IMR-90 (cell line): ENCODE data around the gene PLEKHA4. TPM values are rescaled to one million over a fixed set of nuclear protein-coding genes. Genes with fewer than 3 reads are reported as not detected.
A peak's percentile ranks its signal among the peaks of the same experiment; 100 is the strongest.

Experiments
- ATAC-seq: fragments of 200-7000 bp; cut with Tn5 transposase; 2 replicates; pipeline ENCODE4 v1.9.1; 2020; ENCODE audit warnings: low read depth, mild to moderate bottlenecking, moderate library complexity
- BruUV-seq: library from RNA; stranded (reverse); fragments of 400-500 nt; replicated peaks from 2 replicates; lab custom pipeline; 2021; lab: Mats Ljungman, UMichigan
- CTCF ChIA-PET: fragments of 300-600 bp; formaldehyde crosslinking; extraction: SDS; loops from one replicate; lab custom pipeline; 2021; ENCODE audit warnings: antibody characterized with exemption; lab: Yijun Ruan, JAX
- POLR2A ChIA-PET: fragments of 300-600 bp; sonication (Branson Sonifier 250); formaldehyde crosslinking; loops from one replicate; lab custom pipeline; 2022; ENCODE audit warnings: antibody characterized with exemption; ENCODE audit not compliant: unreplicated experiment; lab: Charles Lee
- DNase-seq: peaks from one replicate; pipeline ENCODE4 v3.0.0; 2013
- H2AFZ ChIP-seq: replicated peaks from 2 replicates; pipeline ENCODE3; 2013; ENCODE audit warnings: low read length, mild to moderate bottlenecking; ENCODE audit not compliant: poor library complexity
- H2AK5ac ChIP-seq: 2 replicates; pipeline ENCODE4 v1.6.1; 2013; ENCODE audit warnings: low read depth, low read length, inconsistent platforms
- H2AK9ac ChIP-seq: replicated peaks from 2 replicates; pipeline ENCODE3; 2013; ENCODE audit warnings: mild to moderate bottlenecking, low read depth, low read length, moderate library complexity; ENCODE audit not compliant: poor library complexity
- H2BK120ac ChIP-seq: 2 replicates; pipeline ENCODE4 v1.6.1; 2013; ENCODE audit warnings: low read depth, low read length, inconsistent platforms
- H2BK15ac ChIP-seq: 3 replicates; pipeline ENCODE4 v1.6.1; 2013; ENCODE audit warnings: low read depth, low read length, inconsistent platforms
- H2BK20ac ChIP-seq: 2 replicates; pipeline ENCODE4 v1.6.1; 2013; ENCODE audit warnings: low read depth, mild to moderate bottlenecking, inconsistent platforms, low read length, moderate library complexity
- H2BK5ac ChIP-seq: 2 replicates; pipeline ENCODE4 v1.6.1; 2013; ENCODE audit warnings: mild to moderate bottlenecking, low read depth, low read length, inconsistent platforms; ENCODE audit not compliant: poor library complexity, severe bottlenecking
- H3K14ac ChIP-seq: replicated peaks from 2 replicates; pipeline ENCODE4 v1.6.1; 2013; ENCODE audit warnings: low read depth, low read length, inconsistent platforms
- H3K18ac ChIP-seq: 2 replicates; pipeline ENCODE4 v1.6.1; 2013; ENCODE audit warnings: low read depth, low read length, control low read depth
- H3K23ac ChIP-seq: 2 replicates; pipeline ENCODE4 v1.6.1; 2013; ENCODE audit warnings: low read depth, low read length, inconsistent platforms
- H3K27ac ChIP-seq: 2 replicates; pipeline ENCODE4 v1.5.1; 2013; ENCODE audit warnings: mild to moderate bottlenecking, control low read depth, low read length; ENCODE audit not compliant: insufficient read depth
- H3K27me3 ChIP-seq: 2 replicates; pipeline ENCODE4 v1.6.1; 2013; ENCODE audit warnings: low read length; ENCODE audit not compliant: control insufficient read depth, insufficient read depth
- H3K36me3 ChIP-seq: 2 replicates; pipeline ENCODE4 v1.6.1; 2013; ENCODE audit warnings: low read length, mixed read lengths; ENCODE audit not compliant: control insufficient read depth, insufficient read depth
- H3K4ac ChIP-seq: 2 replicates; pipeline ENCODE4 v1.6.1; 2013; ENCODE audit warnings: low read depth, low read length, inconsistent platforms
- H3K4me1 ChIP-seq: 2 replicates; pipeline ENCODE4 v1.6.1; 2013; ENCODE audit warnings: low read length, mixed read lengths; ENCODE audit not compliant: control insufficient read depth, insufficient read depth
- H3K4me2 ChIP-seq: 2 replicates; pipeline ENCODE4 v1.6.1; 2013; ENCODE audit warnings: low read depth, mild to moderate bottlenecking, control low read depth, low read length, moderate library complexity
- H3K4me3 ChIP-seq: 2 replicates; pipeline ENCODE4 v1.5.1; 2013; ENCODE audit warnings: low read depth, mild to moderate bottlenecking, control low read depth, low read length, moderate library complexity; ENCODE audit not compliant: insufficient read depth
- H3K56ac ChIP-seq: 2 replicates; pipeline ENCODE4 v1.6.1; 2013; ENCODE audit warnings: low read length, inconsistent platforms; ENCODE audit not compliant: insufficient read depth; ENCODE audit errors: extremely low read depth
- H3K79me1 ChIP-seq, 2 experiments: 2 replicates each; pipeline ENCODE4 v1.6.1; 2013; ENCODE audit warnings: low read length in 2 of 2, inconsistent platforms in 1 of 2, low read depth in 1 of 2
- H3K9ac ChIP-seq: 2 replicates; pipeline ENCODE4 v1.6.1; 2013; ENCODE audit warnings: low read depth, low read length, control low read depth
- H3K9me1 ChIP-seq: 2 replicates; pipeline ENCODE4 v1.6.1; 2013; ENCODE audit warnings: low read length, inconsistent platforms; ENCODE audit not compliant: insufficient read depth
- H3K9me3 ChIP-seq: 2 replicates; pipeline ENCODE4 v1.6.1; 2013; ENCODE audit warnings: low read length; ENCODE audit not compliant: control insufficient read depth, insufficient read depth
- H4K20me1 ChIP-seq: 2 replicates; pipeline ENCODE4 v1.6.1; 2013; ENCODE audit warnings: low read length, inconsistent platforms; ENCODE audit not compliant: insufficient read depth
- H4K5ac ChIP-seq: 2 replicates; pipeline ENCODE4 v1.6.1; 2013; ENCODE audit warnings: mild to moderate bottlenecking, low read depth, low read length, control low read depth
- H4K8ac ChIP-seq, 2 experiments: 2 replicates each; pipeline ENCODE4 v1.6.1; 2013; ENCODE audit warnings: low read depth in 2 of 2, low read length in 2 of 2, control low read depth in 1 of 2, inconsistent platforms in 1 of 2
- H4K91ac ChIP-seq: 2 replicates; pipeline ENCODE4 v1.6.1; 2013; ENCODE audit warnings: low read depth, low read length, inconsistent platforms; ENCODE audit not compliant: insufficient read depth
- BHLHE40 ChIP-seq: fragments of 150-350 bp; IDR thresholded peaks from 2 replicates; pipeline ENCODE4 v1.6.1; 2016; ENCODE audit warnings: mild to moderate bottlenecking, low read depth, low read length
- CEBPB ChIP-seq: IDR thresholded peaks from 2 replicates; pipeline ENCODE4 v1.6.1; 2012; ENCODE audit warnings: low read depth, low read length, improper control_type of control experiment
- CHD1 ChIP-seq: IDR thresholded peaks from 2 replicates; pipeline ENCODE4 v1.6.1; 2012; ENCODE audit warnings: low read depth, low read length, improper control_type of control experiment
- MAZ ChIP-seq: IDR thresholded peaks from 2 replicates; pipeline ENCODE4 v1.6.1; 2012; ENCODE audit warnings: low read depth, mild to moderate bottlenecking, low read length, improper control_type of control experiment, moderate library complexity, borderline replicate concordance
- MXI1 ChIP-seq: IDR thresholded peaks from 2 replicates; pipeline ENCODE4 v1.6.1; 2012; ENCODE audit warnings: low read depth, mild to moderate bottlenecking, low read length, moderate library complexity, borderline replicate concordance
- POLR2A ChIP-seq: IDR thresholded peaks from 2 replicates; pipeline ENCODE4 v1.6.1; 2012; ENCODE audit warnings: mild to moderate bottlenecking, low read depth, low read length
- RAD21 ChIP-seq: IDR thresholded peaks from 2 replicates; pipeline ENCODE4 v1.6.1; 2012; ENCODE audit warnings: low read length, improper control_type of control experiment
- RCOR1 ChIP-seq: IDR thresholded peaks from 2 replicates; pipeline ENCODE4 v1.6.1; 2012; ENCODE audit warnings: mild to moderate bottlenecking, low read length, improper control_type of control experiment; ENCODE audit not compliant: insufficient replicate concordance
- RFX5 ChIP-seq: IDR thresholded peaks from 2 replicates; pipeline ENCODE4 v1.8.0; 2012; ENCODE audit warnings: low read depth, mild to moderate bottlenecking, low read length, moderate library complexity
- SMC3 ChIP-seq: fragments of 150-350 bp; IDR thresholded peaks from 2 replicates; pipeline ENCODE4 v1.6.1; 2016; ENCODE audit warnings: low read depth, mild to moderate bottlenecking, antibody characterized with exemption, low read length, moderate library complexity
- WGBS, 2 experiments: methylation state at CpG; one replicate each; pipeline versions ENCODE4 v1.1.5 to v1.1.7; 2013; ENCODE audit warnings: missing lambda C conversion rate in 2 of 2; ENCODE audit not compliant: insufficient read length in 1 of 2; ENCODE audit errors: extremely low coverage in 2 of 2; 5-methylcytosine and 5-hydroxymethylcytosine counted together
- dilution Hi-C: fragments of 300-500 bp; cut with HindIII; formaldehyde crosslinking; loops from one replicate; pipeline ENCODE4 v1.14.3; 2018; ENCODE audit warnings: low sequenced_read_pairs; ENCODE audit not compliant: unreplicated experiment
- in situ Hi-C: fragments of 300-500 bp; cut with MboI; formaldehyde crosslinking; loops from 3 replicates; pipeline ENCODE4 v1.14.3; 2019; ENCODE audit warnings: low sequenced_read_pairs, inconsistent platforms, mixed read lengths
- intact Hi-C: fragments of 100-400 bp; cut with micrococcal nuclease; formaldehyde crosslinking; loops from 2 replicates; pipeline ENCODE4 v1.10.0; 2022
- polyA plus RNA-seq, 3 experiments: library from polyadenylated mRNA; depleted of rRNA; stranded (reverse); fragments of >200 nt; gene quantifications; 2 replicates each; pipeline ENCODE4 v1.2.3, GENCODE V29; 2012; ENCODE audit warnings: low replicate concordance in 1 of 3
- total RNA-seq: library from RNA; depleted of rRNA; stranded (reverse); fragments of >200 nt; gene quantifications from 2 replicates; pipeline ENCODE4 v1.2.3, GENCODE V29; 2012
- TF ChIP-seq, protein P1 (sequence below): conservative IDR thresholded peaks from 2 replicates; pipeline ENCODE4 v1.5.1; 2012; ENCODE audit warnings: mild to moderate bottlenecking, low read depth, low read length, improper control_type of control experiment
- TF ChIP-seq, protein P2 (sequence below): fragments of 150-350 bp; IDR thresholded peaks from 2 replicates; pipeline ENCODE4 v1.6.1; 2017; ENCODE audit warnings: mild to moderate bottlenecking, antibody characterized with exemption, low read length, low read depth
- TF ChIP-seq, protein P3 (sequence below): fragments of 150-350 bp; IDR thresholded peaks from 2 replicates; pipeline ENCODE4 v1.6.1; 2016; ENCODE audit warnings: low read depth, mild to moderate bottlenecking, low read length, moderate library complexity, borderline replicate concordance

Gene PLEKHA4
- total and polyA plus RNA-seq, 2 of the 4 experiments (the other 2 are of a cell fraction) = 4.5 to 14.4 TPM

DNA sequence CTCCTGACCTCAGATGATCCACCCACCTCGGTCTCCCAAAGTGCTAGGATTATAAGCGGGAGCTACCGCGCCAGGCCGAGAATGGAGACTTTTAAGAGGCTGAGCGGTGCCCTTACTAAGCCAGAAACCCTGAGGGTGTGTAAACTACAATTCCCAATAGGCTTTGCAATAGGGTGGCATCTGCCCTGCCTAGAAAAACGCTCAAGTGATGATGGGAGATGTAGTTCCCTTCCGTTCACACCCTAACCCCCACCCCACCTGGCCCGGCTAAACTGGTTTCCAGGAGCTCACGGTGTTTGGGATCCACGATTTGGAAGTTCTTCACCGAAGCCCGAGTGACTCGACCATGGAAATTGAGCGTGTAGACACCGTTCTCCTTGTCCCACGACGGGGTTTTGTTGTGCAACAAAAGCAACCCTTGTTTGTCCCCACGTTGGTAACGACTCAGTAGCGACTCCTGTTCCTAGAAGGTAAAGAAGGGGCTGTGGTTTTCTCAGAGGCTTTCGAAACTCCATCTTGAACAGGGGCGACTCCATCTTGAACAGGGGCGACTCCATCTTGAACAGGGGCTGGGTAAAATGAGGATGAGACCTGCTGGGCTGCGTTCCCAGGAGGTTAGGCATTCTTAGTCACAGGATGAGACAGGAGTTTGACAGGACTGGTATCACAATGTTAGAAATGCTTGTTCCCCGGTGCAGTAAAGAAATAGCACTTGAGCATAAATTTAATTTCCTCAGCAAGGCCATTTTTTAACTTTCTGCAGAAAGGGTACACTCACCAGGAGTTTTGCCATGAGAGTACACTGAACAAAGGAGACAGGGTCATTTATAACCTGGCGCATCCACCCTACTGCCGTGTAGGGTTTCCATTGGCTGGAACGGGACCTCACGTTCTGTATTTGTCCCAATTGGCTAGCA is 13.6 kb upstream of the PLEKHA4 start:
- Histone ChIP-seq H4K8ac (no peak overlapping the region), H2BK15ac (no peak overlapping the region), H4K91ac (no peak overlapping the region), H2BK5ac (no peak overlapping the region), H3K4me2 (no peak overlapping the region), H3K9me3 (peaks cover 4% of the 10 kb centered on the region; the same call in 1 of the 2 replicates), H2AFZ (peak overlapping the region; percentile 51), H3K9me1 (0 out of 2 replicates have a peak, but pooled peaks cover 6% of the 10 kb centered on the region), H3K79me1 (peaks cover 0 to 18% of the 10 kb centered on the region in 2 experiments; a peak in 2 of 4 replicates), H3K23ac (no peak overlapping the region), H3K27ac (no peak overlapping the region), H3K18ac (no peak overlapping the region), H3K9ac (no peak overlapping the region), H3K27me3 (no peaks in the 10 kb centered on the region), H3K4me1 (no peaks in the 10 kb centered on the region), H2BK20ac (no peak overlapping the region), H3K4me3 (no peak overlapping the region), H3K36me3 (peaks cover 8% of the 10 kb centered on the region; the same call in 1 of the 2 replicates), H4K5ac (no peak overlapping the region), H2BK120ac (no peak overlapping the region), H3K56ac (no peak overlapping the region), H2AK9ac (peak overlapping the region; percentile 90), H4K20me1 (peaks cover 22% of the 10 kb centered on the region), H3K4ac (no peak overlapping the region), H3K14ac (no peak overlapping the region), H2AK5ac (peak overlapping the region; percentile 52; the same call in 1 of the 2 replicates)
- CTCF ChIA-PET = no interaction called here
- POLR2A ChIA-PET = no interaction called here
- dilution Hi-C loops = no loop called here
- no peak for TF ChIP-seq RFX5
- TF ChIP-seq MAZ = no peak
- TF ChIP-seq, protein P1, sequence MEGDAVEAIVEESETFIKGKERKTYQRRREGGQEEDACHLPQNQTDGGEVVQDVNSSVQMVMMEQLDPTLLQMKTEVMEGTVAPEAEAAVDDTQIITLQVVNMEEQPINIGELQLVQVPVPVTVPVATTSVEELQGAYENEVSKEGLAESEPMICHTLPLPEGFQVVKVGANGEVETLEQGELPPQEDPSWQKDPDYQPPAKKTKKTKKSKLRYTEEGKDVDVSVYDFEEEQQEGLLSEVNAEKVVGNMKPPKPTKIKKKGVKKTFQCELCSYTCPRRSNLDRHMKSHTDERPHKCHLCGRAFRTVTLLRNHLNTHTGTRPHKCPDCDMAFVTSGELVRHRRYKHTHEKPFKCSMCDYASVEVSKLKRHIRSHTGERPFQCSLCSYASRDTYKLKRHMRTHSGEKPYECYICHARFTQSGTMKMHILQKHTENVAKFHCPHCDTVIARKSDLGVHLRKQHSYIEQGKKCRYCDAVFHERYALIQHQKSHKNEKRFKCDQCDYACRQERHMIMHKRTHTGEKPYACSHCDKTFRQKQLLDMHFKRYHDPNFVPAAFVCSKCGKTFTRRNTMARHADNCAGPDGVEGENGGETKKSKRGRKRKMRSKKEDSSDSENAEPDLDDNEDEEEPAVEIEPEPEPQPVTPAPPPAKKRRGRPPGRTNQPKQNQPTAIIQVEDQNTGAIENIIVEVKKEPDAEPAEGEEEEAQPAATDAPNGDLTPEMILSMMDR = no peak
- TF ChIP-seq BHLHE40 = no peak
- peak; percentile 66 for TF ChIP-seq POLR2A
- peak; percentile 59 for TF ChIP-seq CEBPB
- TF ChIP-seq, protein P2, sequence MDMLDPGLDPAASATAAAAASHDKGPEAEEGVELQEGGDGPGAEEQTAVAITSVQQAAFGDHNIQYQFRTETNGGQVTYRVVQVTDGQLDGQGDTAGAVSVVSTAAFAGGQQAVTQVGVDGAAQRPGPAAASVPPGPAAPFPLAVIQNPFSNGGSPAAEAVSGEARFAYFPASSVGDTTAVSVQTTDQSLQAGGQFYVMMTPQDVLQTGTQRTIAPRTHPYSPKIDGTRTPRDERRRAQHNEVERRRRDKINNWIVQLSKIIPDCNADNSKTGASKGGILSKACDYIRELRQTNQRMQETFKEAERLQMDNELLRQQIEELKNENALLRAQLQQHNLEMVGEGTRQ = no peak
- no peak for TF ChIP-seq CHD1
- no peak for TF ChIP-seq RAD21
- TF ChIP-seq MXI1 = no peak
- TF ChIP-seq, protein P3, sequence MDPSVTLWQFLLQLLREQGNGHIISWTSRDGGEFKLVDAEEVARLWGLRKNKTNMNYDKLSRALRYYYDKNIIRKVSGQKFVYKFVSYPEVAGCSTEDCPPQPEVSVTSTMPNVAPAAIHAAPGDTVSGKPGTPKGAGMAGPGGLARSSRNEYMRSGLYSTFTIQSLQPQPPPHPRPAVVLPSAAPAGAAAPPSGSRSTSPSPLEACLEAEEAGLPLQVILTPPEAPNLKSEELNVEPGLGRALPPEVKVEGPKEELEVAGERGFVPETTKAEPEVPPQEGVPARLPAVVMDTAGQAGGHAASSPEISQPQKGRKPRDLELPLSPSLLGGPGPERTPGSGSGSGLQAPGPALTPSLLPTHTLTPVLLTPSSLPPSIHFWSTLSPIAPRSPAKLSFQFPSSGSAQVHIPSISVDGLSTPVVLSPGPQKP = no peak
- no peak for TF ChIP-seq SMC3
- TF ChIP-seq RCOR1 = no peak
- intact Hi-C loops = no loop called here
- BruUV-seq = no TSS peak
- peak; percentile 63 for ATAC-seq
- DNase-seq = no peak
- in situ Hi-C loops = no loop called here
- WGBS, 2 experiments = 88% methylated on average over 17 of the region's 30 CpGs; no CpG with 5 or more reads in 1 of the 2 experiments
